Suppressor macrophage treated with lipopolysaccharide for 4 hours (primary cell): ENCODE measurements around the gene ZBTB17.
"Not testable (repeated sequence)": the region's sequence is repeated elsewhere in the genome, so short reads cannot be mapped to it uniquely, and the experiment has no call there.

Experiments used
- DNase-seq: peaks from one replicate; pipeline ENCODE4 v3.0.0-alpha.2; 2020

The ZBTB17 gene

DNA sequence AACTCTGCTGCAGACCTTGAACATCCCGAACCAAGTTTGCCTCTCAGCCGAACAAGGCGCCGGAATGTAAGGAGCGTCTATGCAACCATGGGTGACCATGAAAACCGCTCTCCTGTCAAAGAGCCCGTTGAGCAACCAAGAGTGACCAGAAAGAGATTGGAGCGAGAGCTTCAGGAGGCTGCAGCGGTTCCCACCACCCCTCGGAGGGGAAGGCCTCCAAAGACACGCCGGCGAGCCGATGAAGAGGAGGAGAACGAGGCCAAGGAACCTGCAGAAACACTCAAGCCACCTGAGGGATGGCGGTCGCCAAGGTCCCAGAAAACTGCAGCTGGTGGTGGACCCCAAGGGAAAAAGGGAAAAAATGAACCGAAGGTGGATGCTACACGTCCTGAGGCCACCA is 44.0 kb downstream of the ZBTB17 start:
- DNase-seq: no peak

DNA sequence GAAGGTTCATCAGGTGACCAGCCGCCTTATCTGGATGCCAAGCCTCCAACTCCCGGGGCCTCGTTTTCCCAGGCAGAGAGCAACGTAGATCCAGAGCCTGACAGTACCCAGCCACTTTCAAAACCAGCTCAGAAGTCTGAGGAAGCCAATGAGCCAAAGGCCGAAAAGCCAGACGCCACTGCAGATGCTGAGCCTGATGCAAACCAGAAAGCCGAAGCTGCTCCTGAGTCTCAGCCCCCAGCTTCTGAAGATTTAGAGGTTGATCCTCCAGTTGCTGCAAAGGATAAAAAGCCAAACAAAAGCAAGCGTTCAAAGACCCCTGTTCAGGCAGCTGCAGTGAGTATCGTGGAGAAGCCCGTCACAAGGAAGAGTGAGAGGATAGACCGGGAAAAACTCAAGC is 44.5 kb downstream of the ZBTB17 start:
- no peak for DNase-seq

DNA sequence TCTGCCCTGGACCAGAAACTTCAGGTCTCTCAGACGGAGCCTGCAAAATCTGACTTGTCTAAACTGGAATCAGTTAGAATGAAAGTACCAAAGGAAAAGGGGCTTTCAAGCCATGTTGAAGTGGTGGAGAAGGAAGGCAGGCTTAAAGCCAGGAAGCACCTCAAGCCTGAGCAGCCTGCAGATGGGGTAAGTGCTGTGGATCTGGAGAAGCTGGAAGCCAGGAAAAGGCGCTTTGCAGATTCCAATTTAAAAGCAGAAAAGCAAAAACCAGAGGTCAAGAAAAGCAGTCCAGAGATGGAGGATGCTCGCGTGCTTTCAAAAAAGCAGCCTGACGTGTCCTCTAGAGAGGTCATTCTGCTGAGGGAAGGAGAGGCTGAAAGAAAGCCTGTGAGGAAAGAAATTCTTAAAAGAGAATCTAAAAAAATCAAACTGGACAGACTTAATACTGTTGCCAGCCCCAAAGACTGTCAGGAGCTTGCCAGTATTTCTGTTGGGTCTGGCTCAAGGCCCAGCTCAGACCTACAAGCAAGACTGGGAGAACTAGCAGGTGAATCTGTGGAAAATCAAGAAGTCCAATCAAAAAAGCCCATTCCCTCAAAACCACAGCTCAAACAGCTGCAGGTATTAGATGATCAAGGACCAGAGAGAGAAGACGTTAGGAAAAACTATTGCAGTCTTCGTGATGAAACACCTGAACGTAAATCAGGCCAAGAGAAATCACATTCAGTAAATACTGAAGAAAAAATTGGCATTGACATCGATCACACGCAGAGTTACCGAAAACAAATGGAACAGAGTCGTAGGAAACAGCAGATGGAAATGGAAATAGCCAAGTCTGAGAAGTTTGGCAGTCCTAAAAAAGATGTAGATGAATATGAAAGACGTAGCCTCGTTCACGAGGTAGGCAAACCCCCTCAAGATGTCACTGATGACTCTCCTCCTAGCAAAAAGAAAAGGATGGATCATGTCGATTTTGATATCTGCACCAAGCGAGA is 46.6 kb downstream of the ZBTB17 start:
- DNase-seq: no peak

DNA sequence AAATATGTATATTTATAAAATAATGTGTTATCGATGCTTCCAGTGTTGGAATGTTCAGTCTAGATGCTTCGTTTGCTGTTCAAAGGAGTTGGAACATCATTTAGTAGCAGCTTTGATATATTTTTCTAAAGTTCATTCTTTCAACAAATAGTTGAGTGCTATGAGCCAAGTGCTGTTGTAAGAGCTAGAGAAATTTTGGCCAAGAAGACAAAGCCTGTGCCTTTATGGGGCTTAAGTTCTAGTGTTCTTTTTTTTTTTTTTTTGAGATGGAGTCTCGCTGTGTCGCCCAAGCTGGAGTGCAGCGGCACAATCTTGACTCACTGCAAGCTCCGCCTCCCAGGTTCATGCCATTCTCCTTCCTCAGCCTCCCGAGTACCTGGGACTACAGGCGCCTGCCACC is 49.5 kb downstream of the ZBTB17 start:
- not testable (repeated sequence) for DNase-seq

DNA sequence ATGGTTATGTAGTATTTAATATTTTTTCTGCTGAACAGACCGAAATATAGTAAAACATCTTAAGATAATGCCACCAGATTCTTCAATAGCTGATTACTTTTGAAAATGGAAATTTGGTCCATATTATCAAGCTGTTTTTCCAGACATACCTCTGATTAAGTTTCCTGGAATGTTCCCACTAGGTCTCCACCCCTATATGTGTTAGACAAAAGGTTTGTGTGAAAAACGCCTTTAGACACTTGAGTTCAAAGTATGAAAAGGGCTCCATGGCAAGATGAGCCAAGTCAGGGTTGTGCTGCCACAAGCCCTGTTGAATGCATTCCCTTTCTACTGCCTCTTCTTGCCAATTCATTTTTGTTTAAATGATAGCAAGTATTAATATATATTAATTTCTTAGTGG is 52.7 kb downstream of the ZBTB17 start:
- DNase-seq: no peak

DNA sequence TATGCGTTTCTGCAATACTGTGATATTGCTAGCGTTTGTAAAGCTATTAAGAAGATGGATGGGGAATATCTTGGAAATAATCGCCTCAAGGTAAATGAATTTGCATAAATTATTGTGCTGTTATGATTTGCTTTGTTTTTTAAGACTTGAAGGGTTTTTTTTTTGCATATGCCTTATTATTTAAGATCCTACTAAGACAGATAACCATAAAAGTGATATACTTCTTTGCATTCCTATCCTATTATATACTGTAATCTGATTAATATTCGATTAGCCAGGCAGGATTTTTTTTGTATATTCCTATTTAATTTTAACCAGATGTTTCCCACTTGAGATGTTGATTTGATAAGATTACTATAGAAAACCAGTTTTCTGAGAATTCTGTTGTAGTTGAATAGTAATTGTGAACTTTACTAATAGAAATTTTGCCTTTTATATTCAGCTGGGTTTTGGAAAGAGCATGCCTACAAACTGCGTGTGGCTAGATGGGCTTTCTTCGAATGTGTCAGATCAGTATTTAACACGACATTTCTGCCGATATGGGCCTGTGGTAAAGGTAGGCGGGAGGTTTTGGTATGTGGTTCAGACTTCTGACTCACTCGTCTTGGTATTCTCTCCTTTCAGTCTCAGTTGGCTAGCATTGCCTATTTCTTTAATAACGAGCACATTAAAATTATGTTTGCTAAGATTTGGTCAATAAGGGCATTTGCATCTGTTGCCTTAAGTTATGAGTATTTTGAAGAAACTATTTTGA is 56.8 kb downstream of the ZBTB17 start:
- DNase-seq: no peak

DNA sequence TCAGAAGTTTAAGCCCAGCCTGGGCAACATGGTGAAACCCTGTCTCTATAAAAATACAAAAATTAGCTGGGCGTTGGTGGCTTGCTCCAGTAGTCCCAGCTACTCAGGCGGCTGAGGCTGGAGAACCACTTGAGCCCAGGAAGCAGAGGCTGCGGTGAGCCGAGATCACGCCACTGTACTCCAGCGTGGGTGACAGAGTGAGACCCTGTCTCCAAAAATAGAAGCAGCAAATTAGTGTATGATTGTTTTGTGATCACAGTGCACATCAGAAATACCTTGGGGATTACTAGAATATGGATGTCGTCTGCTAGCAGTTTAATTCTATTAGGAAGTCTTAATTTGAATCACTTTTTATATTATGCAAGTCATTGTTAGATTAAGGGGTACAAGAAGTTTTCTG is 59.0 kb downstream of the ZBTB17 start:
- no peak for DNase-seq

DNA sequence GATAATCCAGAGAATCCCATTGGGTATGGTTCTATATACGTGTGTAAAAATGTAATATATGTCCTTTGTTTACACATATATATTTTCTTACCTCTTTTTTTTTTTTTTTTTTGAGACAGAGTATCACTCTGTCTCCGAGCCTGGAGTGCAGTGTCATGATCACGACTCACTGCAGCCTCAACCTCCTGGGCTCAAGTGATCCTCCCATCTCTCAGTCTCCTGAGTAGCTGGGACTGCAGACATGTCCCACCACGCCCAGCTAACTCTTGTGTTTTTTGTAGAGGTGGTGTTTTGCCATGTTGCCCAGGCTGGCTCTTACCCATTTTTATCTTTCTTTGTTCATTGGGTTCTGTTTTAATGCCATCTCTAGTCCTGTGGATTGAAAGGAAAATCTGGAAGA is 59.5 kb downstream of the ZBTB17 start:
- DNase-seq: no peak

DNA sequence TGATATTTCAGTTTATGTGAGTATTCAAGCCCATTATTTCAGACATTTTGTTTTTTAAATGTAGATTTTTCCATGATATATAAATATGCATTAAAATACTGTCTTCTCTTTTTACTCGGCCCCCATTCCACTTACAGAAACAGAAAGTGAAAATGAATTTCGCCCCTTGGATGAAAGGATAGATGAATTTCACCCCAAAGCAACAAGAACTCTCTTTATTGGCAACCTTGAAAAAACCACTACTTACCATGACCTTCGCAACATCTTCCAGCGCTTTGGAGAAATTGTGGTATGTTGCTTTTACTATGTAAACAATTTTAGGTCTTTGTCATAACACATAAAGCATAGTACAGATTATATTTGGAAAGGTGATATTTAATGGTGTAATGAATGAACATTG is 59.9 kb downstream of the ZBTB17 start:
- DNase-seq: peak; percentile 41

DNA sequence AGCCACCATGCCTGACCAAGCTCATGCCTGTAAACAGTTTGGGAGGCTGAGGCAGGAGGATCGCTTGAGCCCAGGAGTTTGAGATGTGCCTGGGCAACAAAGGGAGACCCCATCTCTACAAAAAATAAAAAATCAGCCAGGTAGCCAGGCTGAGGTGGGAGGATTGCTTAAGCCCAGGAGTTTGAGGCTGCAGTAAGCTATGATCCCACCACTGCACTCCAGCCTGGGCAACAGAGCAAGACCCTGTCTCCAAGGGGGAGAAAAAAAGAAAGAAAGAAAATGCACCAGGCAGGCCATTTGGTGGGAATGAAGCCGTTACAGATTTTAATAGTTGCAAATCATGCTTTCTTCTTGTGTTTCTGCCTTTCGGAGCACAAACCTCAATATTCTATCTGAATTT is 62.3 kb downstream of the ZBTB17 start:
- DNase-seq: not testable (repeated sequence)

DNA sequence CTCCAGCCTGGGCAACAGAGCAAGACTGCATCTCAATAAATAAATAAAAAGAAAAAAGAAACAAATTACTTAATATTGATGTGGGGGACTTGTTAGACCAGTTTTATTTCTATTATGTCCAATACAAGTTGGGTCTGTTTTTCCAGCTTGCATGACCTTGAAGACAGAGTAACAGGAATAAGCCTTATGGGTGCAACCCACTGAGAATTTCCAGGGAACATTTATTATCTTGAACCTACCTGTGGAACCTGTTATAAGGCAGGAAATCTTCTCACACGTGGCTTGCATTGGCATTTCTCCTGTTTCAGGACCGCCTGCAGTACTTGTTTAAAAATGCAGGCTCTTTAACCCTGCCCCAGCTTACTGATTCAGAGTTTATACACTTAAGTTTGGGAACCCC is 64.0 kb downstream of the ZBTB17 start:
- DNase-seq: no peak

DNA sequence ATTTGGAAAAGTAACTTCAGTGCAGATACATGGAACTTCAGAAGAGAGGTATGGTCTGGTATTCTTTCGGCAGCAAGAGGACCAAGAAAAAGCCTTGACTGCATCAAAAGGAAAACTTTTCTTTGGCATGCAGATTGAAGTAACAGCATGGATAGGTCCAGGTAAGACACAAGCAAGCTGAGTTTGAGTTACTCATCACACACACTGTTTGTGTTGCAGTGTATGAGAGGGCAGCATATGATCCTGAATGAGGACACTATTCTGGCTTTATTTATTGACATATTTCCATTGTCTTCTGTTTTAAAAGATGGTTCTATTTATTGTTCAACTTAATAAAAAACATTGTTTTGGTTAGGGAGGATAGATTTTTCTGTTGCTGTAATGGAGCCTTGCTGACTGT is 64.8 kb downstream of the ZBTB17 start:
- no peak for DNase-seq

DNA sequence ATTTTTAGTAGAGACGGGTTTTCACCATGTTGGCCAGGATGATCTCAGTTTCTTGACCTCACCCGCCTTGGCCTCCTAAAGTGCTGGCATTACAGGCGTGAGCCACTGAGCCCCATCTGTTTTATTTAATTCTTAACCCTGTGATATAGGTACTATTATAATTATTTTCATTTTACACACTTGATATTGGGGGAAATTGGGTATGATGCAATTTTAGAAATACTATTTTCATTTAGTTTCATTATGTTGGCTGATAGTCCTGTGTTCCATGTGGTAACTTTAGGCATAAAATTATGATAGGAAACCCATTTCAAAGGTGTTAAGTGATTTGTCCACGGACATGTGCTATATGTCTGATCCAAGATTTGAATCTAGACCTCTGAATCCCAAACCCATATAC is 67.3 kb downstream of the ZBTB17 start:
- no peak for DNase-seq

DNA sequence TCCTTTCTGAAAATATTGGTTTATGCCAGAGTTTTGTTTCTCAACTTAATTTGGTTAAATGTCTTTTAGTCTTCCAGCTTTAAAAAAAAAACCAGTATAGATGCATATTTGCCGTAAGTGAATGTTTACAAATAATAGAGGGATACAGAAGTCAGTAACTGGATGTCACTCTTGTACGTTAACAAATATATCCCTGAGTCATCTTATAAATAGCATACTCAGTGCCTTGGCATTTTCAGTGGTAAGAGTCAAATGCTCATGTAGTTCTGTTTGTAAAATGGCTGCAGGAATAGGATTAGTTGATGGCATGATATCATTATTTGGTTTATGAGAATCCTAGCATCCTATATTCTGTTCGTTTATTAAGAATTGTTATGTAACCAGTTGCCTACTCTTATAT is 73.0 kb downstream of the ZBTB17 start:
- DNase-seq: no peak

DNA sequence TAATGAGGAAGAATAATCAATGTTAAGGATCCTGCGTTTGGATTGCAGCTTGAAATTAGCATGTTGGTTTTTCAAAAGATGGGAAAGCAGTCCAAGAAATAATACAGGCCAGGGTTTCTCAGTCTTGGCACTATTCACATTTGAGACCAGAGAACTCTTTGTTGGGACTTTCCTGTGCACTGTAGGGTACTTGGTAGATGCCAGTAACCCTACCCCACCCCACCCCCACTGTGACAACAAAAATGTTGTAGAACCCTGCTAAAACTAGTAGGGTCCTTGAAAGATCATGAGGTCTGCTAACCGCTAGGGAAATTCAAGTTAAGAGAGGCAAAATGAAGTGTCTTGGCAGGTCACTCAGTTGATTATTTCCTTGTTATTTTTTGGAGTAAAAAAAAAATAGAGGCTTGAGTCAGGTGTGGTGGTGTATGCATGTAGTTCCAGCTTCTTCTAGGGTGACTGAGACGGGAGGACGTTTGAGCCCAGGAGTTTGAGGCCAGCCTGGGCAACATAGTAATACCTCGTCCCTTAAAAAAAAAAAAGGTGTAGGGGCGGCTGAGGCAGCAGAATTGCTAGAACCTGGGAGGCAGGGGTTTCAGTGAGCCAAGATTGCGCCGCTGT is 75.1 kb downstream of the ZBTB17 start:
- no peak for DNase-seq

DNA sequence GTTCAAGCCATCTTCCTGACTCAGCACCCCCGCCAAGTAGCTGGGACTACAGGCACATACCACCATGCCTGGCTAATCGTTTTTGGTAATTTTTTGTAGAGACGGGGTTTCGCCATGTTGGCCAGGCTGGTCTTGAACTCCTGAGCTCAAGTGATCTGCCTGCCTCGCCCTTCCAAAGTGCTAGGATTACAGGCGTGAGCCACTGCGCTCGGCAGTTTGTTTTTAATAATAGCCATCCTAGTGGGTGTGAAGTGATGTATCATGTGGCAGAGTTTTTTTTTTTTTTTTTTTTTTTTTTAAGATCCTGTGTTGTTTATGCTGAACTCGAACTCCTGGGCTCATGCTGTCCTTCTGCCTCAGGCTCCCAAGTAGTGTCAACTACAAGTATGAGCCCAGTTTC is 76.6 kb downstream of the ZBTB17 start:
- no peak for DNase-seq

DNA sequence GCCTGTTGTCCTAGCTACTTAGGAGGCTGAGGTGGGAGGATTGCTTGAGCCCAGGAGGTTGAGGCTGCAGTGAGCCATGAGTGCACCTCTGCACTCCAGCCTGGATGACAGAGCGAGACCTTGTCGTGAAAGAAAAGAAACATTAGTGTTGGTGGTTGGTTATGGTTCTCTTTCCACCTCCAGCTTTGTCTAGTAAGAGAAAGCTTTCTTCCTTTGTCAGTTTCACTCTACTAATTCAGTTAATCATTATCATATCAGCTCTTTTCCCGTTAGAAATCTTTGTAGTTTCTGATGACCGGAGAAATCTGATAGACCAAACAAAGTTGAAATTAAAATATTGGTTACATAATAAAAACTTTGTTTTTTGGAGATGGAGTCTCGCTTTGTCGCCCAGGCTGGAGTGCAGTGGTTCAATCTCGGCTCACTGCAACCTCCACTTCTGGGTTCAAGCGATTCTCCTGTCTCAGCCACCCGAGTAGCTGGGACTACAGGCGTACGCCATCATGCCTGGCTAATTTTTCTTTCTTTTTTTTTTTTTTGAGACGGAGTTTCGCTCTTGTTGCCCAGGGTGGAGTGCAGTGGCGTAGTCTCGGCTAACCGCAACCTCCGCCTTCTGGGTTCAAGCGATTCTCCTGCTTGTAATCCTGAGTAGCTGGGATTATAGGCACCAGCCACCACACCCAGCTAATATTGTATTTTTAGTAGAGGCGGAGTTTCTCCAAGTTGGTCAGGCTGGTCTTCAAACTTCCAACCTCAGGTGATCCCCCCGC is 78.9 kb downstream of the ZBTB17 start:
- DNase-seq: not testable (repeated sequence)

DNA sequence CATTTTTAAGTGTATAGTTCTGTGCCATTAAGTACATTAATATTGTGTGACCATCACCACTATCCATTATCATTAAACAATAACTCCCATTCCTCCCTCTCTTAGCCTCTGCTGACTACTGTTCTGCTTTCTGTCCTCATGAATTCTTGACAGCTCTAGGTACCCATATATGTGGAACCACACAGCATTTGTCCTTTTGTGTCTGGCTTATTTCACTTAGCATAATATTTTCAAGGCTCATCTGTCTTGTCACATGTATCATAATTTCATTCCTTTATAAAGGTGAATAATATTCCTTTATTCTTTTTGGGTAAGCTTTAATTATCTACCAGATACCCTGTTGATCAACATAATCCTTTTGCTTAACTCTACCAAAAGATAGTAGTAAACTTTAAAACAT is 80.7 kb downstream of the ZBTB17 start:
- DNase-seq: no peak

DNA sequence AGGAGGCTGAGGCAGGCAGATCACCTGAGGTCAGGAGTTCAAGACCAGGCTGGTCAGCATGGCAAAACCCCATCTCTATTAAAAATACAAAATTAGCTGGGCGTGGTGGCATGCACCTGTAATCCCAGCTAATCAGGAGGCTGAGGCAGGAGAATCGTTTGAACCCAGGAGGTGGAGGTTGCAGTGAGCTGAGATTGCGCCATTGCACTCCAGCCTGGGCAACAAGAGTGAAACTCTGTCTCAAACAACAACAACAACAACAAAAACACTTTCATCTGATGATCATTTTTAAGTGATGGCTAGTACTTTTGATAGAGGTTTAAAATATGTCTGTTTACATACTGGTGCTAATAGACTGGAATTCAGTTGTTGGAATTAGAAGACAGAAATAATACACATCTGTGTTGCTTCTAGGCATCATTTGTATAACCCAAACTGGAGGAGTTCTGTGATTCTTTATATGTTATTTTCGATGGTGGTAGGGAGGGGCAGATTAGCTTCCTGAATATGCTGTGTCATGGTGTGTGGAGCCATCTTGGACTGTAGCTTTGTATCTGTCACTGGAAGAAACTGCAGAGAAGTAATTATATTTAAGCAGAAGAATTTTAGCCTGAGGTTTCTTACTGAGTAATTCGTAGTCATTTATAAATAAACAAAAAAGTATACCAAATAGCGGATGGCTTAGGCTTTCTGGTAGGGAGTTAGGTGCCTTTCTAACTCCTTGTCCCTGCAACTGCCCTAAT is 82.9 kb downstream of the ZBTB17 start:
- peak; percentile 31 for DNase-seq
